RWPE1 (cell line): ENCODE data around the gene MADD.

Experiments used
- CTCF ChIA-PET: fragments of 350-600 bp; sonication (Branson Sonifier 250); formaldehyde crosslinking; extraction: SDS; loops from one replicate; lab custom pipeline; 2021; lab: Yijun Ruan, JAX
- POLR2A ChIA-PET: fragments of 400-600 bp; formaldehyde crosslinking; extraction: SDS; loops from one replicate; lab custom pipeline; 2020; ENCODE audit warnings: antibody characterized with exemption; ENCODE audit not compliant: low non-redundant PET; lab: Yijun Ruan, JAX
- DNase-seq: peaks from one replicate; pipeline ENCODE4 v3.0.0; 2012; ENCODE audit warnings: low spot score
- H3K27ac ChIP-seq: fragments of 450-650 bp; 2 replicates; pipeline ENCODE4 v1.5.1; 2017
- TF ChIP-seq, protein P1 (sequence below): fragments of 450-650 bp; conservative IDR thresholded peaks from 2 replicates; pipeline ENCODE4 v1.5.1; 2017; ENCODE audit warnings: low read depth, mild to moderate bottlenecking

MADD gene

DNA sequence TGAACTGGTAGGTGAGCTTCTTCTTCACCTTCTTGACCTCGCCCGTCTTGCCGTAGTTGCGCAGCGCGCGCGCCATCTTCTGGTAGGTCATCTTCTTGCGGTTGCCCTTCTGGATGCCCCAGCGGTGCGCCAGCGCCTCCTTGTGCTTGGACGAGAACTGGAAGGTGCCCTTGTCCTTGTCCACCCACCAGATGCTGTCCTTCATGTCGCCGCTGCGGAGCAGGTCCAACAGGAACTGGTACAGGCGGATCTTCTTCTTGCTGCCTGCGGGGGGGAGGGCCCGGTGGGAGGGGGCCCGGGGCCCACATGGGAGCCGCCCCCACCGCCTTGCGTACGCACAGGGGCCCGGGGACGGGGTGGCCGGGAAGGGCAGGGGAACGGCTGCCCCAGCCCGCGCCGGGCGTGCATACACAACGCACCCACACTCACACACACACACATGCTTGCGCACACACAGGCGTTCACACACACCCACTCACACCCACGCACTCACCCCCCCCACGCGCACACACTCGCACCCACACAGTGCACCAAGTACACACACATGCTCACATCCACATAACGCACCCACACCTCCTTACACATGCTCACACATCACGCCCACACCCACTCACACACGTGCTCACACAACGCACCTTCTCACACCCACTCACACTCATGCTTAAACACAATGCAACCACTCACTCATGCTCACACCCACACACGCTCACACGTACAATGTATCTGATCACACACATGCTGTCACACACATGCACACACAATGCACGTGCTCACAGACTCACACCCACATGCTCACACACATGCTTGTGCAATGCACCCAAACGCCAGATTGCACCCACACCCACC, 85.6 kb downstream of the MADD start:
- ChIA-PET POLR2A (no interaction called here), CTCF (interaction anchor here (0.5 to 1.4 kb wide), 28 partner anchors 9 to 681 kb away, joined by 3 to 12 read pairs (median 4); no protein-coding TSS in a partner anchor)
- peak; percentile 76 for DNase-seq
- TF ChIP-seq, protein P1, sequence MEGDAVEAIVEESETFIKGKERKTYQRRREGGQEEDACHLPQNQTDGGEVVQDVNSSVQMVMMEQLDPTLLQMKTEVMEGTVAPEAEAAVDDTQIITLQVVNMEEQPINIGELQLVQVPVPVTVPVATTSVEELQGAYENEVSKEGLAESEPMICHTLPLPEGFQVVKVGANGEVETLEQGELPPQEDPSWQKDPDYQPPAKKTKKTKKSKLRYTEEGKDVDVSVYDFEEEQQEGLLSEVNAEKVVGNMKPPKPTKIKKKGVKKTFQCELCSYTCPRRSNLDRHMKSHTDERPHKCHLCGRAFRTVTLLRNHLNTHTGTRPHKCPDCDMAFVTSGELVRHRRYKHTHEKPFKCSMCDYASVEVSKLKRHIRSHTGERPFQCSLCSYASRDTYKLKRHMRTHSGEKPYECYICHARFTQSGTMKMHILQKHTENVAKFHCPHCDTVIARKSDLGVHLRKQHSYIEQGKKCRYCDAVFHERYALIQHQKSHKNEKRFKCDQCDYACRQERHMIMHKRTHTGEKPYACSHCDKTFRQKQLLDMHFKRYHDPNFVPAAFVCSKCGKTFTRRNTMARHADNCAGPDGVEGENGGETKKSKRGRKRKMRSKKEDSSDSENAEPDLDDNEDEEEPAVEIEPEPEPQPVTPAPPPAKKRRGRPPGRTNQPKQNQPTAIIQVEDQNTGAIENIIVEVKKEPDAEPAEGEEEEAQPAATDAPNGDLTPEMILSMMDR = peak; percentile 97
- H3K27ac ChIP-seq = peak overlapping the region; percentile 59

DNA sequence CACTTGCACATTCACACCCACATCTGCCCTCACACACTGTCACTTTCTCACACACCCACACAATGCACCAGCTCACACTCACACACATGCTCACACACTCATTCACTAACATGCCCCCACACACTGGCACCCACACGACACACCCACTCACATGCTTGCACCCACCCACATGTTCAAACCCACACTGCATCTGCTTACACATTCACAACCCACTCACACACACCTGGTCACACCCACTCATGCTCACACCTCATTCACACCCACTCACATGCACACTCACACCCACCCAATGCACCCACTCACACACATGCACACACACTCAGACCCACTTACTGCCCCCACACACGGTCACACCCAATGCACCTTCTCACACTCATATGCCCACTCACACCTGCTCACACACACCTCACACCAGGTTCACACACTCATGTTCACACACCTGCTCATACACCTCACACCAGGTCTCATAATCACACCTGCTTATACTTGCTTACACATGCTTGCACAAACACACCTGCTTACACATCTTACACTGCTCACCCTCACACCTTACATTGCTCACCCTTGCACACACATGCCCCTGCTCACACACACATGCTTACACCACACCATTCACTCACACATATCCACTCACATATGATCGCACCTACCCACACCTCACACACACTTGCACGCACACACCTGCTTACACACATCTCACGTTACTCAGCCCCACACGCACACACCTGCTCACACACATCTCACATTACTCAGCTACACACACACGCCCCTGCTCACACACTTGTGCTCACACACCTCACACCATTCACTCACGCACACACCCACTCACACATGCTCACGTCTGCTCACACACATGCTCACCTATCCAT, 86.4 kb downstream of the MADD start:
- H3K27ac ChIP-seq = peak overlapping the region; percentile 59
- POLR2A ChIA-PET = no interaction called here
- TF ChIP-seq, protein P1 = no peak
- CTCF ChIA-PET = no interaction called here
- DNase-seq = no peak

DNA sequence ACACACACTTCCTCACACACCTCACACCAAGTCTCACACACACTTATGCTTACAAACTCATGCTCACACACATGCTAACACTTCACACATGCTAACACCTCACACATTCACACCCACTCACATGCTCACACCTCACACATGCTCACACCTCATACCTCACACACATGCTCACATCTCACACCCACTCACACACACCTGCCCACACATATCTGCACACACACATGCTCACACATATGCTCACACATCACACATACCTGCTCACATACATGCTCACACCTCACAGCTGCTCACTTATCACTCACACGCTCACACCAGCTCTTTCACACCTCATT, 87.0 kb downstream of the MADD start:
- POLR2A ChIA-PET = no interaction called here
- TF ChIP-seq, protein P1 = no peak
- no peak for DNase-seq
- CTCF ChIA-PET = no interaction called here
- H3K27ac ChIP-seq = no peak overlapping the region

DNA sequence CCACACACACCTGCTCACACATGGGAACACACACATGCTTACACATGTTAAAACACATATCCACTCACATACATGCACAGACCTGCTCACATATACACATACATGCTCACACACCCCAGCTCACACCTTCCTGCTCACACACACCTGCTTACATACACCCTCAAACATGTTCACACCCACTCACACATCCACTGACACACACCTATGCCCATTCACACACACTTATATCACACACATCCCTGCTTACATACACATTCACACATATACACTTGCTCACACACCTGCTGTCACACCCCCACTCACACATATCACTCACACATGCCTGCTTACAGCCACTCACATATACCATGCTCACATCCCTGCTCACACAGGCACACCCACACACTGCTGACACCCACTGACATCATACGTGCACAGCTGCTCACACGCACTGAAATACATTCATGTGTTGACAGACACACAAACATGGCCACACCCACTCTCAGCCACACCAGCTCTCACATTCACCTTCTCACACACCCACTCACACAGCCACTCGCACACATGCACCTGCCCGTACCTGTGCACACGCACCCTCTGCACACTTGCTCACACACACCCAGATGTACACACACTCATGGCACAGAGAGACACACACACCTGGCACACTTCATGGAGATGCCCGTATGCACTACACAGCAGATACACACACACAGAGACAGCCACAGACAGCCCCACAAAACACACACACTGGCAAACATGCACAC, 88.2 kb downstream of the MADD start:
- 0 out of 2 replicates have a peak overlapping the region, but pooled peaks have one; percentile 17 for H3K27ac ChIP-seq
- POLR2A ChIA-PET = no interaction called here
- CTCF ChIA-PET = interaction anchor here (0.6 to 1.1 kb wide), 2 partner anchors 11 to 205 kb away, joined by 3 read pairs; no protein-coding TSS in a partner anchor
- DNase-seq = no peak
- TF ChIP-seq, protein P1 = no peak

DNA sequence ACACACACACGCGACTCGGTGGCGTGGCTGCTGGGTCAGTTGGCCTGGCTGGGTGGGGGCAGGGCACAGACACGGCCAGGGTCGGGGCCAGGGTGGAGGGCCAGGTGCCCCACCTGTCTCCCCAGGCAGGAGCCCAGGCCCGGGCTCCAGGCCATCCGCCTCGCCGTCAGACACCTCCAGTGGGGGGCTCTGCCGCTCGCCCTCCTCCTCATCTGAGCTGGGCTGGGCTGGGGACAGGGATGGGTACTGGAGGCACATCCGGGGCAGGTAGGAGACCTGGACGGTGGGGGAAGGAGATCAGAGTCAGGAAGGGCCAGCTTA, 88.8 kb downstream of the MADD start:
- peak overlapping the region; percentile 17; the same call in 1 of the 2 replicates for H3K27ac ChIP-seq
- DNase-seq = no peak
- ChIA-PET POLR2A (no interaction called here), CTCF (no interaction called here)
- TF ChIP-seq, protein P1 = no peak

DNA sequence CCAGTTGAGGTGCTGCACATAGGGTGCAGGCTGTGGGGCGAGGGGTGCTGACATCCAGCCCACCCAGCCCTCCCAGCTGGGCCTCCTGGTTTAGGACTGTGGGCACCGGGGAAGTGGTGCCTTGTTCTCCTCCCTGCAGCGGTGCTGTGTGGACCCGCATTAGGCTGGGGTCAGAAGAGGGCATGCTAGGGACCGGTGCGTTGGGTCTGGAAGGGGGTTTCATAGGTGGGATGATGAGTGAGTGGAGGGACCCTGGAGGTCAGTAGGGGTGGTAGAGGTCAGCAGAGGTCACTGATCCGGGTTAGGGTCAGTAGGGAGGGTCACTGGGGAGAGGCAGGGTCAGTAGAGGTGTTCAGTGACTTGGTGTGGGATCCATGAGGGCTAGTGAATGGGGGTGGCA, 89.2 kb downstream of the MADD start:
- TF ChIP-seq, protein P1 = no peak

More for the DNA sequence above, 89.2 kb downstream of the MADD start:
- H3K27ac ChIP-seq = peak overlapping the region; percentile 17; the same call in 1 of the 2 replicates
- no peak for DNase-seq
- CTCF ChIA-PET = interaction anchor here (0.7 kb wide), 1 partner anchor 32 kb away, joined by 3 read pairs; no protein-coding TSS in a partner anchor
- POLR2A ChIA-PET = no interaction called here
